ENCODE data around the gene TMEM132C.

TMEM132C gene

GRCh38 chr12:128388461-128389000 lies 121.6 kb downstream of the TMEM132C start:
- Histone ChIP-seq H3K9ac (ENCODE audit: low read length) (no peak overlapping the region), H3K9me2 (replicated peaks; ENCODE audit: insufficient read depth, low read length) (no peaks in the 10 kb centered on the region), H3K9me3 (ENCODE audit: insufficient read depth, low read length) (no peaks in the 10 kb centered on the region), H3K4me3 (ENCODE audit: insufficient read depth, low read length, poor library complexity, severe bottlenecking) (no peak overlapping the region), H3K27ac (ENCODE audit: low read depth, low read length) (no peak overlapping the region), H3K79me2 (ENCODE audit: insufficient read depth, low read length) (no peaks in the 10 kb centered on the region), H2AFZ (ENCODE audit: low read depth, low read length, severe bottlenecking) (no peak overlapping the region), H3K36me3 (ENCODE audit: low read length) (no peaks in the 10 kb centered on the region), H3F3A (ENCODE audit: insufficient read depth) (no peaks in the 10 kb centered on the region), H3K4me2 (ENCODE audit: low read depth, low read length, poor library complexity, severe bottlenecking) (no peak overlapping the region), H3K27me3 (ENCODE audit: low read length) (no peaks in the 10 kb centered on the region), H4K20me1 (ENCODE audit: low read depth, low read length) (no peaks in the 10 kb centered on the region)
- TF ChIP-seq CTCF (IDR thresholded peaks at IDR 0.05; ENCODE audit: insufficient read depth, low read length, poor library complexity, severe bottlenecking) (no peak), EZH2phosphoT487 (conservative IDR thresholded peaks at IDR 0.05; ENCODE audit: low read length) (no peak)

- TF ChIP-seq EZH2phosphoT487 (conservative IDR thresholded peaks at IDR 0.05; ENCODE audit: low read length) (no peak), CTCF (IDR thresholded peaks at IDR 0.05; ENCODE audit: insufficient read depth, low read length, poor library complexity, severe bottlenecking) (no peak)
- H3K9me2 ChIP-seq (replicated peaks; ENCODE audit: insufficient read depth, low read length), result no peaks in the 10 kb centered on the region
Measured at GRCh38 chr12:128393346-128393745, 126.4 kb downstream of the TMEM132C start.

GRCh38 chr12:128394137-128394536 lies 127.2 kb downstream of the TMEM132C start:
- Histone ChIP-seq H3F3A (ENCODE audit: insufficient read depth) (no peaks in the 10 kb centered on the region), H3K4me2 (ENCODE audit: low read depth, low read length, poor library complexity, severe bottlenecking) (no peak overlapping the region), H3K79me2 (ENCODE audit: insufficient read depth, low read length) (no peaks in the 10 kb centered on the region), H3K4me3 (ENCODE audit: insufficient read depth, low read length, poor library complexity, severe bottlenecking) (no peak overlapping the region), H4K20me1 (ENCODE audit: low read depth, low read length) (no peaks in the 10 kb centered on the region), H3K9me2 (replicated peaks; ENCODE audit: insufficient read depth, low read length) (no peaks in the 10 kb centered on the region), H3K9me3 (ENCODE audit: insufficient read depth, low read length) (no peaks in the 10 kb centered on the region), H3K9ac (ENCODE audit: low read length) (no peak overlapping the region), H3K27ac (ENCODE audit: low read depth, low read length) (no peak overlapping the region), H3K27me3 (ENCODE audit: low read length) (no peaks in the 10 kb centered on the region), H2AFZ (ENCODE audit: low read depth, low read length, severe bottlenecking) (no peak overlapping the region), H3K36me3 (ENCODE audit: low read length) (no peaks in the 10 kb centered on the region)
- TF ChIP-seq CTCF (IDR thresholded peaks at IDR 0.05; ENCODE audit: insufficient read depth, low read length, poor library complexity, severe bottlenecking), result no peak

More at GRCh38 chr12:128393346-128393745, 126.4 kb downstream of the TMEM132C start:
- no peaks in the 10 kb centered on the region for H3K79me2 ChIP-seq (ENCODE audit: insufficient read depth, low read length)
- no peaks in the 10 kb centered on the region for H3K27me3 ChIP-seq (ENCODE audit: low read length)
- no peaks in the 10 kb centered on the region for H3K9me3 ChIP-seq (ENCODE audit: insufficient read depth, low read length)
- H2AFZ ChIP-seq (ENCODE audit: low read depth, low read length, severe bottlenecking), result no peak overlapping the region
- H4K20me1 ChIP-seq (ENCODE audit: low read depth, low read length), result no peaks in the 10 kb centered on the region
- H3K36me3 ChIP-seq (ENCODE audit: low read length), result no peaks in the 10 kb centered on the region
- H3K27ac ChIP-seq (ENCODE audit: low read depth, low read length), result no peak overlapping the region
- no peak overlapping the region for H3K9ac ChIP-seq (ENCODE audit: low read length)
- no peak overlapping the region for H3K4me3 ChIP-seq (ENCODE audit: insufficient read depth, low read length, poor library complexity, severe bottlenecking)
- no peaks in the 10 kb centered on the region for H3F3A ChIP-seq (ENCODE audit: insufficient read depth)
- H3K4me2 ChIP-seq (ENCODE audit: low read depth, low read length, poor library complexity, severe bottlenecking), result no peak overlapping the region
